ENCODE data around the gene IFT81. TPM values are rescaled to one million over a fixed set of nuclear protein-coding genes. Genes with fewer than 3 reads are reported as not detected.

IFT81 gene
- total and polyA plus RNA-seq, 2 experiments from 2014 or later = 17.5 to 22.3 TPM

- Histone ChIP-seq H3K9me2 (ENCODE audit: insufficient read depth) (no peaks in the 10 kb centered on the region), H3K36me3 (ENCODE audit: insufficient read depth) (peaks cover 9% of the 10 kb centered on the region; the same call in 1 of the 2 replicates), H4K20me1 (replicated peaks; ENCODE audit: insufficient read depth) (no peaks in the 10 kb centered on the region), H3F3A (replicated peaks; ENCODE audit: low read depth) (no peaks in the 10 kb centered on the region), H2AFZ (no peak overlapping the region), H3K79me2 (replicated peaks; ENCODE audit: insufficient read depth) (no peaks in the 10 kb centered on the region), H3K27me3 (ENCODE audit: insufficient read depth) (no peaks in the 10 kb centered on the region), H3K4me1 (ENCODE audit: insufficient read depth) (no peaks in the 10 kb centered on the region), H3K27ac (ENCODE audit: low read depth) (no peak overlapping the region), H3K4me2 (no peak overlapping the region), H3K4me3 (no peak overlapping the region)
- no peaks in the 10 kb centered on the region for H3K9me3 Mint-ChIP-seq
- H3K4me1 Mint-ChIP-seq = no peaks in the 10 kb centered on the region
- no peak for DNase-seq (ENCODE audit: low spot score)
- TF ChIP-seq ZNF114 (CRISPR knock-in tag; IDR thresholded peaks at IDR 0.05) = no peak
- no peak for TF ChIP-seq ZNF462 (CRISPR knock-in tag; IDR thresholded peaks at IDR 0.05)
- no peak for TF ChIP-seq JUNB (IDR thresholded peaks at IDR 0.05; ENCODE audit: unreplicated experiment)
- H3K27ac Mint-ChIP-seq = no peak overlapping the region
- no peak overlapping the region for H3K4me3 Mint-ChIP-seq
- no peaks in the 10 kb centered on the region for H3K27me3 Mint-ChIP-seq (ENCODE audit: insufficient read depth, low read depth, poor library complexity)
- no peak for ATAC-seq
- H3K36me3 Mint-ChIP-seq (ENCODE audit: low read depth) = peaks cover 17% of the 10 kb centered on the region; the same call in 2 of the 3 replicates
Observed at GRCh38 chr12:110134691-110135411, 10.7 kb downstream of the IFT81 start.

- Histone ChIP-seq H3K36me3 (ENCODE audit: insufficient read depth) (peaks cover 9% of the 10 kb centered on the region; the same call in 1 of the 2 replicates), H3K27ac (ENCODE audit: low read depth) (no peak overlapping the region)
- ATAC-seq = no peak
Observed at GRCh38 chr12:110135806-110136205, 11.6 kb downstream of the IFT81 start.

More at GRCh38 chr12:110135806-110136205, 11.6 kb downstream of the IFT81 start:
- no peak for DNase-seq (ENCODE audit: low spot score)
- peaks cover 17% of the 10 kb centered on the region; the same call in 2 of the 3 replicates for H3K36me3 Mint-ChIP-seq (ENCODE audit: low read depth)
- Histone ChIP-seq H3K9me2 (ENCODE audit: insufficient read depth) (no peaks in the 10 kb centered on the region), H3K4me2 (no peak overlapping the region), H3K4me3 (no peak overlapping the region), H3K27me3 (ENCODE audit: insufficient read depth) (no peaks in the 10 kb centered on the region), H3K4me1 (ENCODE audit: insufficient read depth) (no peaks in the 10 kb centered on the region), H3F3A (replicated peaks; ENCODE audit: low read depth) (no peaks in the 10 kb centered on the region), H3K79me2 (replicated peaks; ENCODE audit: insufficient read depth) (no peaks in the 10 kb centered on the region), H2AFZ (no peak overlapping the region), H4K20me1 (replicated peaks; ENCODE audit: insufficient read depth) (no peaks in the 10 kb centered on the region)
- H3K9me3 Mint-ChIP-seq = no peaks in the 10 kb centered on the region
- H3K4me3 Mint-ChIP-seq = no peak overlapping the region
- no peaks in the 10 kb centered on the region for H3K4me1 Mint-ChIP-seq
- no peak overlapping the region for H3K27ac Mint-ChIP-seq
- H3K27me3 Mint-ChIP-seq (ENCODE audit: insufficient read depth, low read depth, poor library complexity) = no peaks in the 10 kb centered on the region
- TF ChIP-seq REST (IDR thresholded peaks at IDR 0.05; ENCODE audit: unreplicated experiment) (no peak), JUNB (IDR thresholded peaks at IDR 0.05; ENCODE audit: unreplicated experiment) (no peak), NANOG (IDR thresholded peaks at IDR 0.05; ENCODE audit: borderline replicate concordance) (no peak), CREB1 (CRISPR knock-in tag; IDR thresholded peaks at IDR 0.05; ENCODE audit: low read depth) (no peak), ZNF114 (CRISPR knock-in tag; IDR thresholded peaks at IDR 0.05) (no peak)

Measured in GM23338 (cell line).